ENCODE results near the gene NNT. TPM values are rescaled to one million over a fixed set of nuclear protein-coding genes. Genes with fewer than 3 reads are reported as not detected.
"Not testable (repeated sequence)": the region's sequence is repeated elsewhere in the genome, so short reads cannot be mapped to it uniquely, and the experiment has no call there.

The NNT gene
- total RNA-seq, 1 donor from 2014 or later: 656 TPM

DNA sequence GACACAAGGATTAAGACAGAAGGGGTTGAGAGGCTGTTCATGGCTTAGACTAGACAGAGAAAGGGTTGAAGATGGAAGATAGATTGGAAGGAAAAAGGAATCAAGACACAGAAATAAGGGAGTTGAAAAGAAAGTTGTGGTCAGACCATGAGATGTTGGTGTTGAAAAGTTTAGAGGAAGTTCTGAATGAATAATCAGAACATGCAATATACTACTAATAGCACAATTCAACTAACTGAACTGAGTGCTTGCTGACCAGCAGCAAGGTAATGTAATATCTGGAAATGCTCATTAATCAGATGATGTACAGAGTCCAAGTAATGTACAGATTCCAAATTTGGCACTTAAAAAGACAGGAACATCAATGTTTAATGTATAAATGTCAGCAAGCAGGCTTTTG lies 10.6 kb upstream of the NNT start:
- Histone ChIP-seq H3K4me1 (peaks cover 9% of the 10 kb centered on the region), H3K4me3 (no peak overlapping the region), H3K9me3 (replicated peaks) (no peaks in the 10 kb centered on the region), H3K36me3 (peaks cover 10% of the 10 kb centered on the region), H3K27ac (replicated peaks) (no peak overlapping the region), H3K27me3 (ENCODE audit: low read depth) (no peaks in the 10 kb centered on the region)
- no peak for DNase-seq
- no peak for TF ChIP-seq CTCF (IDR thresholded peaks at IDR 0.05; ENCODE audit: borderline replicate concordance)
- intact Hi-C loops (cut with micrococcal nuclease): no loop called here

DNA sequence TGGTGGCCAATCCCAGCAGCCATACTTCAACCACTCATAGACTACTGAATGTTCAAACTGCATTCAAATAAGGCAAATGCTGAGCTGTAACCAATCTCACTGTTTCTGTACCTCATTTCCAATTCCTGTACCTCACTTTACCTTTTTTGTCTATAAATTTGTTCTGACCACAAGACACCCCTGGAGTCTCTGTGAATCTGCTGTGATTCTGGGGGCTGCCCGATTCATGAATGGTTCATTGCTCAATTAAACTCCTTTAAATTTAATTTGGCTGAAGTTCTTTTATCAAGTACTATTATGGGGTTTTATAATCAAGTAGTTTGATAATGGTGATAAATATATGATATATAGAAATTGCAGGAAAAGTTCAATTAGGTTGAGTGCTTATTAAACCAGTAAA lies 4.1 kb upstream of the NNT start:
- H3K27ac ChIP-seq (replicated peaks); H3K36me3 ChIP-seq; H3K4me3 ChIP-seq; intact Hi-C loops (cut with micrococcal nuclease); H3K27me3 ChIP-seq (ENCODE audit: low read depth); DNase-seq; H3K9me3 ChIP-seq (replicated peaks): not testable (repeated sequence)
- H3K4me1 ChIP-seq: peaks cover 42% of the 10 kb centered on the region

- H3K36me3 ChIP-seq: no peaks in the 10 kb centered on the region
- H3K9me3 ChIP-seq (replicated peaks): no peaks in the 10 kb centered on the region
- DNase-seq: no peak
- TF ChIP-seq CTCF (IDR thresholded peaks at IDR 0.05; ENCODE audit: borderline replicate concordance): no peak
- intact Hi-C loops (cut with micrococcal nuclease): loop anchor here (10.0 kb wide), 1 partner anchor 47 kb away; the partner anchor contains the start of gene PAIP1
- H3K4me1 ChIP-seq: peaks cover 65% of the 10 kb centered on the region
- no peaks in the 10 kb centered on the region for H3K27me3 ChIP-seq (ENCODE audit: low read depth)
- peak overlapping the region; percentile 87 for H3K4me3 ChIP-seq
- peak overlapping the region; percentile 97 for H3K27ac ChIP-seq (replicated peaks)
Observed at GRCh38 chr5:43601454-43602260, 1.3 kb upstream of the NNT start.

DNA sequence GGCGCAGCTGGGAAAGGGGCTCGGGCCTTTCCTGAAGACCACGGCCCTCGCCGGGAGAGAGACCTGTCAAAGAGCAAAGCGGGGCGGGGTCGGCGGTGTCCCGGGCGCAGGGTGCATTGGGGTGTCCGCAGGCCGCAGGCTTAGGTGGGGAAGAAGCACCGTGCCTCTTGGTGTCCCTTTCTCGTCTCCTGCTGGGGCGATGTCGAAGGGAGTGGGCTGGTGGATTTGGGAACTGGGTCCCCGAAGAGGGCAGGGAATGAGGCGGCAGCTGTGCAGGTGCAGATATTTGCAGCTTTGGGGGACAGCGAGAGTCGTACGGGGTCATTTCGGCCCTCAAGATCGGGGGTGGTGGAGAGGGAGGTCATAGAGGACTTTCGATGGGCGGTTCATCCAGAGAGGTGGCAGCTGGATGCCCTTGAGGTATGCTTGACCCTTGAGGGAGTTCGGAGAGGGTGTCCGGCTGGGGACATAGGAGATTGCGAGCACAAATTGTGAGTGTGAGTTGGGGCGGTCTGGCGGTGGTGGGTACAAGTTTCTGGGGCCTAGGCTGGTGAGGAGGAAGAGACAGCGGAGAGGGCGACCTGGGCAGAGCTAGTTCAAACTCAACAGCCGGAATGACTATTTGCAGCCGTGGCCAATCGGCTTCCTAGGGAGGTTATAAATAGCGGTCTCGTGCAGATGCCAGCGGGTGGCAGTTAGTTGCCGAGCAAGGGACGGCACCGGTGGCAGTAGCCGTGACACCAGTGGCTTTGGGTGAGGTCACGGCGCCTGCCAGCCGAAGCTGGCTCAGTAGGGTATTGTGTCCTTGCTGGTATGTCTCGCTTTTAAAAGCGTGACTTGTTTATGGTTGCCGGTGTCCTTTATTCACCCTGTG lies 601 bp downstream of the NNT start:
- H3K4me3 ChIP-seq: peak overlapping the region; percentile 87
- peak; percentile 82 for DNase-seq
- H3K4me1 ChIP-seq: peaks cover 84% of the 10 kb centered on the region
- H3K36me3 ChIP-seq: peaks cover 6% of the 10 kb centered on the region
- TF ChIP-seq CTCF (IDR thresholded peaks at IDR 0.05; ENCODE audit: borderline replicate concordance): no peak
- intact Hi-C loops (cut with micrococcal nuclease): loop anchor here (10.0 kb wide), 1 partner anchor 49 kb away; the partner anchor contains the start of gene PAIP1
- no peaks in the 10 kb centered on the region for H3K9me3 ChIP-seq (replicated peaks)
- peak overlapping the region; percentile 97 for H3K27ac ChIP-seq (replicated peaks)
- H3K27me3 ChIP-seq (ENCODE audit: low read depth): no peaks in the 10 kb centered on the region

- no peak for DNase-seq
- Histone ChIP-seq H3K27me3 (ENCODE audit: low read depth) (no peaks in the 10 kb centered on the region), H3K4me3 (peak overlapping the region; percentile 87), H3K27ac (replicated peaks) (peak overlapping the region; percentile 97), H3K9me3 (replicated peaks) (no peaks in the 10 kb centered on the region), H3K4me1 (peaks cover 92% of the 10 kb centered on the region), H3K36me3 (peaks cover 14% of the 10 kb centered on the region)
- intact Hi-C loops (cut with micrococcal nuclease): loop anchor here (10.0 kb wide), 1 partner anchor 50 kb away; the partner anchor contains the start of gene PAIP1
- no peak for TF ChIP-seq CTCF (IDR thresholded peaks at IDR 0.05; ENCODE audit: borderline replicate concordance)
Observed at GRCh38 chr5:43604699-43605098, 1.7 kb downstream of the NNT start.
